ENCODE data around the gene MAP2K5.

DNA sequence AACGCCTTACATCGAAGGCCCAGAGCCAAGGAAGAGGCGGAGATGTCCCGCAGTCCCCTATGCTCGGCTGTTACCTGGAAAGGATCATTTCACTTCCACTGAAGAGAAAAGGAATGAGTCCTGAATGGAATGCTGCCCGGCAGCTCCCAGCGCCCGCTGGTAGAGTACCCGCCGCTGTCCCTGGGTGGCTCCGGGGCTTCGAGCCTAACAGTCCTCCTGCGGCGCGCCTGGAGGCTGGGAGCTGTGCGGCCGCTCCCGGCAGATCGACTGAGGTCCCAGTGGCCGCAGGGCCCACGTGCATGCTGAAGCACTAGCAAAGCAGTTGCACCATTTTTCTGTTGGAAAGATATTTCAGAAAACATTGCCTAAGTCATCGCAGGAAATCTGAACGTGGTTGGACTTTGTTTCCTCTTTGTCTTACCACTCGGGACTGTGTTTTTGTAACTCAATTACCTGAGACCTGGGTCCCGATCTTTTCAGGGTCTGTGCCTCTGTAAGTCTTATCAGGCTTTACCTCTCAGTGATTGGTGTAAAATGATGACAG, 296.4 kb downstream of the MAP2K5 start:
- TF ChIP-seq, protein P1, sequence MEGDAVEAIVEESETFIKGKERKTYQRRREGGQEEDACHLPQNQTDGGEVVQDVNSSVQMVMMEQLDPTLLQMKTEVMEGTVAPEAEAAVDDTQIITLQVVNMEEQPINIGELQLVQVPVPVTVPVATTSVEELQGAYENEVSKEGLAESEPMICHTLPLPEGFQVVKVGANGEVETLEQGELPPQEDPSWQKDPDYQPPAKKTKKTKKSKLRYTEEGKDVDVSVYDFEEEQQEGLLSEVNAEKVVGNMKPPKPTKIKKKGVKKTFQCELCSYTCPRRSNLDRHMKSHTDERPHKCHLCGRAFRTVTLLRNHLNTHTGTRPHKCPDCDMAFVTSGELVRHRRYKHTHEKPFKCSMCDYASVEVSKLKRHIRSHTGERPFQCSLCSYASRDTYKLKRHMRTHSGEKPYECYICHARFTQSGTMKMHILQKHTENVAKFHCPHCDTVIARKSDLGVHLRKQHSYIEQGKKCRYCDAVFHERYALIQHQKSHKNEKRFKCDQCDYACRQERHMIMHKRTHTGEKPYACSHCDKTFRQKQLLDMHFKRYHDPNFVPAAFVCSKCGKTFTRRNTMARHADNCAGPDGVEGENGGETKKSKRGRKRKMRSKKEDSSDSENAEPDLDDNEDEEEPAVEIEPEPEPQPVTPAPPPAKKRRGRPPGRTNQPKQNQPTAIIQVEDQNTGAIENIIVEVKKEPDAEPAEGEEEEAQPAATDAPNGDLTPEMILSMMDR (IDR thresholded peaks at IDR 0.05; ENCODE audit: low read depth, low read length): no peak
- no peak for TF ChIP-seq EZH2phosphoT487 (IDR thresholded peaks at IDR 0.05; ENCODE audit: low read depth)

All from OCI-LY3 (cell line).